ENCODE measurements around the gene AMBRA1.

Gene AMBRA1

DNA sequence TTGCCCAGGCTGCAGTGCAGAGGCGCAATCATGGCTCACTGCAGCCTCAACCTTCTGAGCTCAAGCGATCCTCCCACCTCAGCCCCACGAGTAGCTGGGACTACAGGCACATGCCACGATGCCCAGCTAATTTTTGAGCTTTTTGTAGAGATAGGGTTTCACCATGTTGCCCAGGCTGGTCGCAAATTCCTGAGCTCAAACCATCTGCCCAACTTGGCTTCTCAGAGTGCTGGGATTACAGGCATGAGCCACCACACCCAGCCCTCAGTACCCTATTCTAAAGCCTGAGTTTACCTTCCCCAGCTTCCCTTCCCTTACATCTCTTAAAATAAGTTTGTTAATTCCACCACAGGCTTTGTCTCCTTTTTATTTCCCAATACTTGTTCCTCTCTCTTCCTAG lies 59.1 kb downstream of the AMBRA1 start:
- Histone ChIP-seq H3K4me1 (ENCODE audit: control insufficient read depth, insufficient read depth, low read length) (no peaks in the 10 kb centered on the region), H3K27me3 (ENCODE audit: control insufficient read depth, insufficient read depth, low read length) (no peaks in the 10 kb centered on the region), H3K27ac (ENCODE audit: low read depth, low read length) (no peak overlapping the region), H3K4me3 (ENCODE audit: low read length) (no peak overlapping the region), H3K9ac (ENCODE audit: low read length) (no peak overlapping the region), H3K36me3 (ENCODE audit: control insufficient read depth, insufficient read depth, low read length) (no peaks in the 10 kb centered on the region)

DNA sequence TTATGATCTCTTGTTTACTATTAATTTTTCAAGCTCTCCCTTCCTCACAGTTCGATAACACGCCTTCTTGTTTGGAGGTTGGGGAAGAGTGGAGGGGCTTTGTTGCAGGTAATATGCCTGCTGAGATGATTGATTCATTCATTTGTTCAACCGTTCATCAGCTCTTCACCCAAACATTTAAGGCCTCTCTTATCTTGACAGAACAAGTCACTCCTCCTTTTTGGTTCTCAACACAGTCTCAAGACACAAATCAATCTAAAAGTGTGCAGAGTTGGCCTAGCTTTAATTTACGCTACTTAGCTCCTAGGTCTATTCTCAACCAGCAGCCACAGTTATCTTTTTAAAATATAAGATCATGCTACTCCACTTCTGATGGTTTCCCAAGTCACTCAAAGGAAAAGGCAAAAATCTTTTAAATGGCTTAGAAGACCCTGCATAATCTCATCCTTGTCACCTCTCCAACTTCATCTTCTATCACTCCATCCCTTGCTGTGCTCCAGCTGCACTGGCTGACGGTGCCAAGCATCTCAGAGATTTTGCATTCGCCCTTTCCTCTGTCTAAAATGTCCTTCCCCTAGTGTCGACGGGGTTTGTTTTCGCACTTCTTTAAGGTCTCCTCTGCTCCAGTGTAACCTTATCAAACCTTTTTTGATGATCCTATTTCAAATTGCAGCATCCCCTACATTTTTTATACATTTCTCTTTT lies 60.3 kb downstream of the AMBRA1 start:
- H3K4me3 ChIP-seq (ENCODE audit: low read length): no peak overlapping the region
- H3K4me1 ChIP-seq (ENCODE audit: control insufficient read depth, insufficient read depth, low read length): no peaks in the 10 kb centered on the region

DNA sequence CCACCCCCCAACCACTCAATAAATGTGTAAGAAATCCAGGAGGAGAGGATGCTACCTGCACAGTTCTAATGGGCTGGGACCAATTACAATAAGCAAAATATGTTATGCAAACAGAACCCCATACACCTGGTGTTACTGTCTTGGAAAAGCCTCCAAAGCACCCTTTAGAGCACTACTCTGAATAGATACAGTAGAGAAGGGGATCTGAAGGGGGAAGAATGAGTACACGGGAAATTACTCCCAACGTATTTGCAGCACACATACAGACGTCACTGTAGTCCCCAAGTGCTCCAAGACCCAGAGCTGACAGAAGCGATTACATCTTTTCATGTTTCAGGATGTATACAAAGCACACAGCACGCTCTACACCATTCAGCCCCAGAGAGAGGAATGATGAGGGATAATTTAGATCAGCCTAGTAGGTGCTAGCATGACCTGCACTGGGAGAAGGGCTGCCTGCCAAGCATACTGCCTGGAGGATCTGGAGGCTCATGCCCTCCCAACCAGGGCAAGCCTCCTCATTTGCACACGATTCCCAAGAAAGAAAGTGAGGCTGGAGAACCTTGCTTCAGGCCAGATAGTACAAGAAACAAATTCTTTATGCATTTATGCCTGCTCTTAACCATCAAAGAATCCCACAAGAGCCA lies 63.8 kb downstream of the AMBRA1 start:
- H3K4me1 ChIP-seq (ENCODE audit: control insufficient read depth, insufficient read depth, low read length): no peaks in the 10 kb centered on the region
- H3K27me3 ChIP-seq (ENCODE audit: control insufficient read depth, insufficient read depth, low read length): no peaks in the 10 kb centered on the region
- H3K36me3 ChIP-seq (ENCODE audit: control insufficient read depth, insufficient read depth, low read length): no peaks in the 10 kb centered on the region
- H3K27ac ChIP-seq (ENCODE audit: low read depth, low read length): no peak overlapping the region
- H3K9ac ChIP-seq (ENCODE audit: low read length): no peak overlapping the region
- no peak overlapping the region for H3K4me3 ChIP-seq (ENCODE audit: low read length)

More for the DNA sequence above, 60.3 kb downstream of the AMBRA1 start:
- H3K9ac ChIP-seq (ENCODE audit: low read length): no peak overlapping the region
- H3K27me3 ChIP-seq (ENCODE audit: control insufficient read depth, insufficient read depth, low read length): no peaks in the 10 kb centered on the region
- H3K36me3 ChIP-seq (ENCODE audit: control insufficient read depth, insufficient read depth, low read length): no peaks in the 10 kb centered on the region
- H3K27ac ChIP-seq (ENCODE audit: low read depth, low read length): no peak overlapping the region

DNA sequence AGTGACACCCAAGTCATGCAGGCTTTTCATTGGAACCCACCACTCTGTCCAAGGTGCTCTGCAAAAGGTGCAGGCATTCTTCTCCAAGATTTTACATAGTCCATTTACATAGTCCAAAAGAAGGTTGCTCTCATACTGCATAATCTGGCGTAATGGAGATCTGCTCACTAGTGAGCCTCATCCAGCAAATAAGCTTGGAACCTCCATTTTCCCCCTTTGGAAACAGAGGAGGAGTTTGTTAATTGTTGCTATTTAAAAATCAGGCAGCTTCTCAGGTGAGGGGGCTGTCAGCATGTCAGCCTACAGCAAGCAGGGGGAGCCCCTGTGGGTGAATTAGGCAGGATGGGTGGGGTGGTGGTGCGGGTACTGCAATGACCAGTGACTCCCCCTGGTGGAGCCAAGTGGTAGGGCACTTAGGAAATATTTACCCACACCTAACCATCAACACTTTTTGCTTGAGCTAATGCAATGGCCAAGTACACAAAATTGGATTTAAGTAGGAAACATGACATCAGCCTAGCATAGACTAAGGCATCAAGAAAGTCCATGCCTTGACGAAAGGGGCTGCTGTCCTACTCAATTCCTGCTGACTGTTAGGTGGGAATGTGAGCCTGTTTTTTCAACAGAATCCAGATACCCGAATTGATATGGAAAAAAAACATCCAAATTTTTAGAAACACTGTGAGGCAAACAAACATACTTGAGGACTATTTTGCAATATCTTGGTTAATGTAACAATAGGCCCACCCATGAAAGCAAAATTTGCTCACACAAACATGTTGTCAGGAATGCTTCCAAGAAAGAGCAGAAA lies 64.5 kb downstream of the AMBRA1 start:
- Histone ChIP-seq H3K27me3 (ENCODE audit: control insufficient read depth, insufficient read depth, low read length) (no peaks in the 10 kb centered on the region), H3K36me3 (ENCODE audit: control insufficient read depth, insufficient read depth, low read length) (no peaks in the 10 kb centered on the region), H3K27ac (ENCODE audit: low read depth, low read length) (no peak overlapping the region), H3K4me1 (ENCODE audit: control insufficient read depth, insufficient read depth, low read length) (no peaks in the 10 kb centered on the region), H3K4me3 (ENCODE audit: low read length) (no peak overlapping the region), H3K9ac (ENCODE audit: low read length) (no peak overlapping the region)

DNA sequence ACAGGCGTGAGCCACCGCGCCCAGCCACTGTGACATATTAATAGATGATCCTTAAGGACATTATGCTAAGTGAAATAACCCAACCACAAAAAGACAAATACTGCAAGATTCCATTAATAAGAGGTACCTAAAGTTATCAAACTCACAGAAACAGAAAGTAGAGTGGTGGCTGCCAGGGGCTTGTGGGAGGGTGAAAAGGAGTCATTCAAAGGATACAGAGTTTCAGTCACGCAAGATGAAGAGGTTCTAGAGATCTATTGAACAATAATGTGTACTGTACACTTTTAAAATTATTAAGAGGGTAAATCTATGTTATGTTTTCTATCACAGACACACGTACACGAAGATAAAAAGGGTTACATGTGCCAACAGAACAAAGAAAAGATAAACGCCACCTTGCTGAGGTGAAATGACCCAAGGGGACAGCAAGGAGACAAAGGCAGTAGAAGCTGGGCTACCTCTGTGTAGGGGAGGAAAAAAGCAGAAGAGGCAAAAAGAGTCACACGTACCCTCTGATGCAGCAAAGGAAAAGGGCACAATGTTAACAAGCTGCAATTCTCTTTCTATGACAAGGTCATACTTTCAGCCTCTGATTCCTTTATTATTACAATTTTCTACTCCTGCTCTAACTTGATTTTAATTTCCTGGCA lies 65.3 kb downstream of the AMBRA1 start:
- Histone ChIP-seq H3K4me1 (ENCODE audit: control insufficient read depth, insufficient read depth, low read length) (no peaks in the 10 kb centered on the region), H3K27ac (ENCODE audit: low read depth, low read length) (no peak overlapping the region), H3K27me3 (ENCODE audit: control insufficient read depth, insufficient read depth, low read length) (no peaks in the 10 kb centered on the region), H3K4me3 (ENCODE audit: low read length) (no peak overlapping the region), H3K36me3 (ENCODE audit: control insufficient read depth, insufficient read depth, low read length) (no peaks in the 10 kb centered on the region), H3K9ac (ENCODE audit: low read length) (no peak overlapping the region)

DNA sequence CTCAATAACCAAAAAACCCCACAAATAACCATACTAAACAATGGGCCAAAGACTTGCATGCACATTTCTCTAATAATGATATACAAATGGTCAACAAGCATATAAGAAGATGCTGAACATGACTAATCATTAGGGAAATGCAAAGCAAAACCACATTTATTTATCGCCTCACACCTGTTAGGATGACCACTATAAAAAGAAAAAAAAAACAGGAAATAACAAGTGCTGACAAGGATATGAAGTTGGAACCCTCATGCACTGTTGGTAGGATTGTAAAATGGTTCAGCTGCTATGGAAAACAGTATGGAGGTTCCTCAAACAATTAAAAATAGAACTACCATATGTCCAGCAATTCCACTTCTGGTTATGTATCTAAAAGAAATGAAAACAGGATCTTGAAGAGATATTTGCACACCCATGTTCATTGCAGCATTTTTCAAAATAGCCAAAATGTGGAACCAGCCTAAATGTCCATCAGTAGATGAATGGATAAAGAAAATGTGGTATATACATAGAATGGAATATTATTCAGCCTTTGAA lies 66.2 kb downstream of the AMBRA1 start:
- Histone ChIP-seq H3K27me3 (ENCODE audit: control insufficient read depth, insufficient read depth, low read length) (no peaks in the 10 kb centered on the region), H3K4me3 (ENCODE audit: low read length) (no peak overlapping the region), H3K4me1 (ENCODE audit: control insufficient read depth, insufficient read depth, low read length) (no peaks in the 10 kb centered on the region), H3K27ac (ENCODE audit: low read depth, low read length) (no peak overlapping the region), H3K9ac (ENCODE audit: low read length) (no peak overlapping the region), H3K36me3 (ENCODE audit: control insufficient read depth, insufficient read depth, low read length) (no peaks in the 10 kb centered on the region)

DNA sequence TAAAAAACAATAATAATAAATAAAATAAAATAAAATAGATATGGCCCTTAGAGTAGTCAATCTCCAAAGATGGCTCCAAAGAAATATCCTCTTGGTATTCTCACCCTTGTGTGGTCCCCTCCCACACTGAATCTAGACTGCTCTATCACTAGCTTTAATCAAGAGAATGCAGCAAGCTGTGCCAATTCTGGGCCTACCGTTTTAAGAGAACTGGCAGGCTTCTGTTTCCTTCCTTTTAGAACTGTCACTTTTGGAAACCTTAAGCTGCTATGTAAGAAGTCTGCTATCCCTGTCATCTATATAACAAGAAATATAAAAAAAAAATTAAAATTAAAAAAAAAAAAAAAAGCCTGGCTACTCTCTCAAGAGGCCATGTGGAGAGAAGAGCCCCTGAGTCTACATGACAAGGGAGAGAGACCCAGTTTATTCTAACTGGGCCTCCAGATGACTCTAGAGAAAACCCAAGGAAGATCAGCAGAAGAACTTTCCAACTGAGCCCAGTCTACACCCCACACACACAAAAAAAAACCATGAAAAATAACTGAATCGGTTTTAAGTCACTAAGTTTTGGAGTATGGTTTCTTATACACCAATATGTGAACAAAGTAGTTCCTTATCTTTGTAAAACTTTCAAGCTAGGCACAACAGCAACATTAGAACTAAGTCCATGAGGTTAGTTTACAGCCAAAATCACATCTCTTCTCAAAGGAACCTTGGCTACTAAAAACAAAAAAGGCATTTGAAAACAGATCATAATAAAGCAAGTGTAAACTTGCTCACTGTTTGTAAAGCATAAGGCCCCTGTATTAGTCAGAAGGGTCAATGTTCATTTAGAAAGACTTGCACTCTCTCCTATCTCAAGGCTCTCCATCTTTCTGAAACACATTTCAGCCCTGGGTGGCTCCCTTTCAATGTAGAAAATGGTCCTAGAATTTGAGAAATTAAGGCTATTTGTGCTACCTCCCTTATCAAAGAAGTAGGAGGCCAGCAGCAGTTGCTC lies 67.3 kb downstream of the AMBRA1 start:
- Histone ChIP-seq H3K27ac (ENCODE audit: low read depth, low read length) (no peak overlapping the region), H3K9ac (ENCODE audit: low read length) (no peak overlapping the region), H3K4me3 (ENCODE audit: low read length) (no peak overlapping the region), H3K27me3 (ENCODE audit: control insufficient read depth, insufficient read depth, low read length) (no peaks in the 10 kb centered on the region), H3K4me1 (ENCODE audit: control insufficient read depth, insufficient read depth, low read length) (no peaks in the 10 kb centered on the region), H3K36me3 (ENCODE audit: control insufficient read depth, insufficient read depth, low read length) (no peaks in the 10 kb centered on the region)

DNA sequence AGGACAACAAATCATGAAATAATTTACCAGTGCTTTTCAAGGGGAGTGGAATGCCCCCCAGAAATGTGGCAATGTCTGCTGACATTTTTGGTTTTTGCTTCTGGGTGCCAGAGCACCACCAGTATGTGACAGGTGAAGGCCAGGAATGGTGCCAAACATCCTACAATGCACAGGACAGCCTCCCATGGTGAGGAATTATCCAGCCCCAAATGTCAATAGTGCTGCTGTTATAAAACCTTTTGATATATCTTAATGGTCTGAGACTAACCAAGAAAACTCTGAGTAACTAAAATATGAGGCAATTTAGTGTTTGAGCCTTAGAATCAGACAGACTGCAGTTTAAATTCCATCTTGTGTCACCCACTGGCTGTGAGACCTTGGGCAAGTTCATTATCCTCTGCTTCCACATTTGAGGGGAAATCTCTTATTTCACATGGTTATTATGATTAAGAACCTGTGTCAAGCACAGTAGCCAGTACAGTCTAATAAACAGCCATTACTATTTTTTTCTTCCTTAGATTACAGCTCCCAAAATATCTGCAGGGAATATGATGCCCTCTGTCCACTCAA lies 69.5 kb downstream of the AMBRA1 start:
- H3K9ac ChIP-seq (ENCODE audit: low read length): no peak overlapping the region

DNA sequence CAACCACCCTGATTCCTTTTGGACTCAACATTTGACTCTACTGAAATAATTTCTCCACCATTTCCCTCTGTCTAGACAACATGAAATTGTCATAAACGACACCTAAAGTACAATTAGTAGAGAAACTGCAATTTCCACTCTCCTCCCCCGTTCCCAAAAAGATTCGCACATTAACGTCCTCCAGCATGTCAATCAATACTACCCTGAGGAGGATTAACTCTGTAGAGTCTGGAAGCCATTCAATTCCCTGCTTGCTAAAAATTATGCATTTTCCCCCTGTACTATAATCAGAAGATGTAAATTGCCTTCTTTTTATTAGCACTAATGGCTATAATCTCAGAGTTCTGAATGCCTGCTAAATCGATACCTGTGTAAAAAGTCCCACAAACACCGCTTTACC lies 70.5 kb downstream of the AMBRA1 start:
- Histone ChIP-seq H3K4me1 (ENCODE audit: control insufficient read depth, insufficient read depth, low read length) (no peaks in the 10 kb centered on the region), H3K4me3 (ENCODE audit: low read length) (no peak overlapping the region), H3K9ac (ENCODE audit: low read length) (no peak overlapping the region), H3K27ac (ENCODE audit: low read depth, low read length) (no peak overlapping the region), H3K27me3 (ENCODE audit: control insufficient read depth, insufficient read depth, low read length) (no peaks in the 10 kb centered on the region), H3K36me3 (ENCODE audit: control insufficient read depth, insufficient read depth, low read length) (no peaks in the 10 kb centered on the region)

More for the DNA sequence above, 69.5 kb downstream of the AMBRA1 start:
- H3K27me3 ChIP-seq (ENCODE audit: control insufficient read depth, insufficient read depth, low read length): no peaks in the 10 kb centered on the region
- no peak overlapping the region for H3K27ac ChIP-seq (ENCODE audit: low read depth, low read length)
- H3K36me3 ChIP-seq (ENCODE audit: control insufficient read depth, insufficient read depth, low read length): no peaks in the 10 kb centered on the region
- H3K4me3 ChIP-seq (ENCODE audit: low read length): no peak overlapping the region
- no peaks in the 10 kb centered on the region for H3K4me1 ChIP-seq (ENCODE audit: control insufficient read depth, insufficient read depth, low read length)

DNA sequence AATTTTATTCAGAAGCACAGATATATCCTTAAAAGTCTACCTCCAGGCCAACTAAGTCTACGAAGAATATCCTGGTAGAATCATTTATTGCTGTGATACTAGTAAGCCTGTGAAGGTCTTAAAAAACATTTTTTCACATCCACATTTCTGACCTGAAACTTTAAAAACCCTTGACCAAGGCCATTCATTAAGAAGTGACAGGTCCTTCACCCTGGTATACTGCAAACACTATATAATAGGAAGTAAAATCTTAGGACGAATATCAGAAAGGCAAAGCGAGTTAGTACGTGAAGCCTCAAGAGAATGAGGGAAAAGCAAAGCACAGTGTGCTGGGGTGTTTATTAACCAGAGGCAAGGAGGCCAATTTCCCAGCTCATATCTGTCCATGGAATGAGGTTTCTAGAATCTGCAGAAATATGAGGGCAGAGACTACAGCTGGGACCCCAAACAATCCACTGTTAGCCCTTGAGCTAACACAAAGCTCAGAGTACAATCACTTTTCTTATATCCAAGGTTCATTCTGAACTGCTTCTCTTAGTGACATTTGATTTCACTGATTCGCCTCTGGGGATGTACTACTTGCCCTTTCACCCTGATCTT lies 71.0 kb downstream of the AMBRA1 start:
- no peak overlapping the region for H3K4me3 ChIP-seq (ENCODE audit: low read length)
- no peaks in the 10 kb centered on the region for H3K4me1 ChIP-seq (ENCODE audit: control insufficient read depth, insufficient read depth, low read length)
- H3K27ac ChIP-seq (ENCODE audit: low read depth, low read length): no peak overlapping the region
- no peak overlapping the region for H3K9ac ChIP-seq (ENCODE audit: low read length)
- no peaks in the 10 kb centered on the region for H3K36me3 ChIP-seq (ENCODE audit: control insufficient read depth, insufficient read depth, low read length)
- H3K27me3 ChIP-seq (ENCODE audit: control insufficient read depth, insufficient read depth, low read length): no peaks in the 10 kb centered on the region
